Vagina (tissue), 2 donors: Measurements from ENCODE around the gene SIRT3.
"Not testable (repeated sequence)": the region's sequence is repeated elsewhere in the genome, so short reads cannot be mapped to it uniquely, and the experiment has no call there.

Source experiments
- CTCF ChIP-seq, 3 experiments: fragments of 450-650 bp in 2 of 3; fragments of 200-600 bp in 1 of 3; sonication (generic) in 1 of 3; IDR thresholded peaks; one replicate each; pipeline ENCODE4 v1.5.1; 2017 to 2019; ENCODE audit warnings: antibody characterized with exemption in 3 of 3, mild to moderate bottlenecking in 2 of 3, moderate library complexity in 2 of 3
- POLR2AphosphoS5 ChIP-seq, 2 donors: sonication (generic); formaldehyde crosslinking; IDR thresholded peaks; one replicate each; pipeline ENCODE4 v1.9.0; 2017; ENCODE audit warnings: antibody characterized with exemption in 2 of 2, mild to moderate bottlenecking in 2 of 2, low read depth in 1 of 2; ENCODE audit not compliant: insufficient read depth in 1 of 2

- not testable (repeated sequence) for TF ChIP-seq CTCF (IDR thresholded peaks at IDR 0.05); POLR2AphosphoS5 (IDR thresholded peaks at IDR 0.05; ENCODE audit: insufficient read depth in 1 of 2, low read depth in 1 of 2)
These were observed 55.9 kb downstream of the SIRT3 start for GRCh38 chr11:180242-180641.
